H9 (cell line): ENCODE results near the gene COL23A1. TPM values are rescaled to one million over a fixed set of nuclear protein-coding genes. Genes with fewer than 3 reads are reported as not detected.

Experiments used
- DNase-seq: peaks from one replicate; pipeline ENCODE4 v3.0.0-alpha.2; 2017
- H2AFZ ChIP-seq: one replicate; pipeline ENCODE4 v1.6.1; 2013; ENCODE audit warnings: mild to moderate bottlenecking, low read length, control low read depth, moderate library complexity
- H2AK5ac ChIP-seq: 2 replicates; pipeline ENCODE4 v1.6.1; 2013; ENCODE audit warnings: low read length, control low read depth, mixed read lengths; ENCODE audit not compliant: insufficient read length
- H2BK120ac ChIP-seq: one replicate; pipeline ENCODE4 v1.6.1; 2013; ENCODE audit warnings: low read depth, mild to moderate bottlenecking, low read length, control low read depth, inconsistent platforms; ENCODE audit not compliant: poor library complexity, severe bottlenecking
- H2BK12ac ChIP-seq: 2 replicates; pipeline ENCODE4 v1.6.1; 2013; ENCODE audit warnings: low read length, control low read depth, mixed read lengths, low read depth; ENCODE audit not compliant: insufficient read length
- H2BK15ac ChIP-seq: 2 replicates; pipeline ENCODE4 v1.6.1; 2013; ENCODE audit warnings: low read depth, low read length, control low read depth
- H2BK20ac ChIP-seq: one replicate; pipeline ENCODE4 v1.6.1; 2013; ENCODE audit warnings: low read depth, mild to moderate bottlenecking, low read length, control low read depth, inconsistent platforms; ENCODE audit not compliant: poor library complexity, severe bottlenecking
- H2BK5ac ChIP-seq: 2 replicates; pipeline ENCODE4 v1.6.1; 2013; ENCODE audit warnings: low read length, control low read depth, mixed read lengths; ENCODE audit not compliant: insufficient read length
- H3K14ac ChIP-seq: 2 replicates; pipeline ENCODE4 v1.6.1; 2013; ENCODE audit warnings: low read length, control low read depth; ENCODE audit not compliant: insufficient read depth
- H3K18ac ChIP-seq: 2 replicates; pipeline ENCODE4 v1.6.1; 2013; ENCODE audit warnings: low read depth, mild to moderate bottlenecking, mixed read lengths, low read length, control low read depth; ENCODE audit not compliant: insufficient read length
- H3K23ac ChIP-seq: 2 replicates; pipeline ENCODE4 v1.6.1; 2013; ENCODE audit warnings: low read length, control low read depth, mixed read lengths, low read depth; ENCODE audit not compliant: insufficient read length
- H3K23me2 ChIP-seq: 2 replicates; pipeline ENCODE4 v1.6.1; 2013; ENCODE audit warnings: low read depth, mild to moderate bottlenecking, mixed read lengths, low read length, control low read depth; ENCODE audit not compliant: insufficient read length, poor library complexity, severe bottlenecking
- H3K27ac ChIP-seq: 2 replicates; pipeline ENCODE4 v1.5.1; 2013; ENCODE audit warnings: low read length, control low read depth, mixed read lengths, low read depth; ENCODE audit not compliant: insufficient read length
- H3K27me3 ChIP-seq: 2 replicates; pipeline ENCODE4 v1.6.1; 2013; ENCODE audit warnings: low read length, control low read depth, inconsistent platforms; ENCODE audit not compliant: insufficient read depth
- H3K4ac ChIP-seq: 2 replicates; pipeline ENCODE4 v1.6.1; 2013; ENCODE audit warnings: low read depth, mild to moderate bottlenecking, control low read depth, inconsistent platforms, low read length, moderate library complexity
- H3K4me1 ChIP-seq: 2 replicates; pipeline ENCODE4 v1.6.1; 2013; ENCODE audit warnings: low read length, control low read depth, inconsistent platforms; ENCODE audit not compliant: insufficient read depth
- H3K4me2 ChIP-seq: 2 replicates; pipeline ENCODE4 v1.6.1; 2013; ENCODE audit warnings: low read length, control low read depth, mixed read lengths; ENCODE audit not compliant: insufficient read length, insufficient read depth
- H3K56ac ChIP-seq: 2 replicates; pipeline ENCODE4 v1.6.1; 2013; ENCODE audit warnings: low read depth, mild to moderate bottlenecking, mixed read lengths, low read length, control low read depth; ENCODE audit not compliant: insufficient read length
- H3K79me1 ChIP-seq: 2 replicates; pipeline ENCODE4 v1.6.1; 2013; ENCODE audit warnings: low read depth, mild to moderate bottlenecking, moderate library complexity, low read length, control low read depth, inconsistent platforms; ENCODE audit not compliant: insufficient read depth, poor library complexity, severe bottlenecking
- H3K79me2 ChIP-seq: 2 replicates; pipeline ENCODE4 v1.6.1; 2013; ENCODE audit warnings: low read length, control low read depth, inconsistent platforms; ENCODE audit not compliant: insufficient read depth
- H3K9ac ChIP-seq: 2 replicates; pipeline ENCODE4 v1.6.1; 2013; ENCODE audit warnings: low read length, control low read depth, mixed read lengths; ENCODE audit not compliant: insufficient read length; ENCODE audit errors: extremely low read depth
- H3K9me3 ChIP-seq: one replicate; pipeline ENCODE4 v1.6.1; 2013; ENCODE audit warnings: low read depth, low read length, inconsistent platforms; ENCODE audit not compliant: control insufficient read depth
- H3T11ph ChIP-seq: one replicate; pipeline ENCODE4 v1.6.1; 2013; ENCODE audit warnings: mild to moderate bottlenecking, low read length, control low read depth, inconsistent platforms
- H4K20me1 ChIP-seq: one replicate; pipeline ENCODE4 v1.6.1; 2013; ENCODE audit not compliant: control insufficient read depth, insufficient read length, insufficient read depth
- H4K5ac ChIP-seq: 2 replicates; pipeline ENCODE4 v1.6.1; 2013; ENCODE audit warnings: low read depth, mild to moderate bottlenecking, mixed read lengths, low read length, control low read depth; ENCODE audit not compliant: insufficient read length
- H4K8ac ChIP-seq: replicated peaks from 2 replicates; pipeline ENCODE4 v1.6.1; 2013; ENCODE audit warnings: low read length, control low read depth, mixed read lengths, low read depth; ENCODE audit not compliant: insufficient read length
- H4K91ac ChIP-seq: 2 replicates; pipeline ENCODE4 v1.6.1; 2013; ENCODE audit warnings: low read depth, mild to moderate bottlenecking, moderate library complexity, mixed read lengths, low read length, control low read depth; ENCODE audit not compliant: insufficient read length
- H3K27ac Mint-ChIP-seq, 3 experiments: 2 replicates in 2 of 3; 3 replicates in 1 of 3; pipeline ENCODE4 v1.8.0; 2020 to 2021; ENCODE audit warnings: mixed read lengths in 3 of 3, mild to moderate bottlenecking in 1 of 3, moderate library complexity in 1 of 3
- H3K27me3 Mint-ChIP-seq: 2 replicates; pipeline ENCODE4 v1.8.0; 2021; ENCODE audit warnings: low read depth, mild to moderate bottlenecking, moderate library complexity, mixed read lengths
- H3K36me3 Mint-ChIP-seq, 3 experiments: 2 replicates in 2 of 3; 3 replicates in 1 of 3; pipeline ENCODE4 v1.8.0; 2020 to 2021; ENCODE audit warnings: low read depth in 3 of 3, mixed read lengths in 3 of 3; ENCODE audit not compliant: insufficient read depth in 1 of 3
- H3K4me1 Mint-ChIP-seq, 2 experiments: 2 replicates each; pipeline ENCODE4 v1.8.0; 2020; ENCODE audit warnings: mixed read lengths in 2 of 2
- H3K4me3 Mint-ChIP-seq, 2 experiments: 2 replicates in 1 of 2; 3 replicates in 1 of 2; pipeline ENCODE4 v1.8.0; 2020 to 2021; ENCODE audit warnings: mild to moderate bottlenecking in 2 of 2, mixed read lengths in 2 of 2, moderate library complexity in 1 of 2
- H3K9me3 Mint-ChIP-seq, 2 experiments: 2 replicates in 1 of 2; 3 replicates in 1 of 2; pipeline ENCODE4 v1.8.0; 2020; ENCODE audit warnings: mild to moderate bottlenecking in 2 of 2, mixed read lengths in 2 of 2, moderate library complexity in 1 of 2
- WGBS: extraction: QIAGEN DNeasy Blood & Tissue Kit; methylation state at CpG from one replicate; pipeline ENCODE4 v1.1.7; 2013; ENCODE audit warnings: missing lambda C conversion rate, low lambda C conversion rate, mixed read lengths; ENCODE audit not compliant: insufficient read length; ENCODE audit errors: extremely low coverage; 5-methylcytosine and 5-hydroxymethylcytosine counted together
- total RNA-seq: library from RNA; stranded (reverse); gene quantifications from 2 replicates; pipeline ENCODE4 v1.2.1, GENCODE V29; 2021
- TF ChIP-seq, protein P1 (sequence below): fragments of 200-600 bp; sonication (generic); conservative IDR thresholded peaks from 3 replicates; pipeline ENCODE4 v1.8.0; 2021; ENCODE audit warnings: antibody characterized with exemption, mild to moderate bottlenecking

The COL23A1 gene
- total RNA-seq, 1 experiment from 2014 or later: 2.6 TPM

DNA sequence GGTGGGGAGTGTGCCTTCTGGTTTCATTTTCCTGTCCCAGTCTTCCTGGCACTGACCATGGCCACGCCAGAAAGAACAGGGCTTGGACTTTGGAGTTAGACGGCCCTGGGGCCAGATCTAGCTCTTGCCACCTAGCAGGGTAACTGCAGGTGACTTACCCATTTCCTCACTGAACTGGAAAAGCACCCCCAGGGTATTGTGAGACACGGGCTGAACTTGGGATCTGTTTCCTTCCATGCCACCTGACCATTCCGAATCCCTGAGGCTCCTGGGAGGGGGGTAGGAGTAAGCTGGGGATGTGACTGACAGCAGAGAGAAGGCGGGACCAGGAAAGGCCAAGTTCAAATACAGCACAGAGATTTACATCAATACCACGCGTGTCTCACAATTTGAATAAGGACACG lies 376.4 kb downstream of the COL23A1 start:
- Histone ChIP-seq H4K91ac (no peak overlapping the region), H2BK120ac (no peak overlapping the region), H3K27ac (no peak overlapping the region), H3K4me2 (no peak overlapping the region), H4K20me1 (no peaks in the 10 kb centered on the region), H4K8ac (no peak overlapping the region), H3K27me3 (no peaks in the 10 kb centered on the region), H3K79me1 (no peaks in the 10 kb centered on the region), H3K4me1 (no peaks in the 10 kb centered on the region), H2BK20ac (no peak overlapping the region), H2AK5ac (no peak overlapping the region), H3K18ac (no peak overlapping the region), H3K4ac (no peak overlapping the region), H2BK15ac (no peak overlapping the region), H2BK5ac (no peak overlapping the region), H3K56ac (no peak overlapping the region), H2AFZ (no peak overlapping the region), H4K5ac (no peak overlapping the region), H3K9ac (no peak overlapping the region), H3T11ph (no peak overlapping the region), H3K79me2 (no peaks in the 10 kb centered on the region; the same call in 1 of the 2 replicates), H3K23ac (no peak overlapping the region), H2BK12ac (no peak overlapping the region), H3K9me3 (no peaks in the 10 kb centered on the region), H3K14ac (no peak overlapping the region), H3K23me2 (no peaks in the 10 kb centered on the region)
- Mint-ChIP-seq H3K27me3 (peaks cover 9% of the 10 kb centered on the region; the same call in 1 of the 2 replicates), H3K36me3 (peaks cover 43 to 95% (median 89%) of the 10 kb centered on the region in 3 experiments; a peak in 6 of 7 replicates), H3K9me3 (no peaks in the 10 kb centered on the region), H3K4me3 (no peak overlapping the region), H3K27ac (no peak overlapping the region), H3K4me1 (peaks cover 16 to 20% of the 10 kb centered on the region in 2 experiments)
- TF ChIP-seq, protein P1, sequence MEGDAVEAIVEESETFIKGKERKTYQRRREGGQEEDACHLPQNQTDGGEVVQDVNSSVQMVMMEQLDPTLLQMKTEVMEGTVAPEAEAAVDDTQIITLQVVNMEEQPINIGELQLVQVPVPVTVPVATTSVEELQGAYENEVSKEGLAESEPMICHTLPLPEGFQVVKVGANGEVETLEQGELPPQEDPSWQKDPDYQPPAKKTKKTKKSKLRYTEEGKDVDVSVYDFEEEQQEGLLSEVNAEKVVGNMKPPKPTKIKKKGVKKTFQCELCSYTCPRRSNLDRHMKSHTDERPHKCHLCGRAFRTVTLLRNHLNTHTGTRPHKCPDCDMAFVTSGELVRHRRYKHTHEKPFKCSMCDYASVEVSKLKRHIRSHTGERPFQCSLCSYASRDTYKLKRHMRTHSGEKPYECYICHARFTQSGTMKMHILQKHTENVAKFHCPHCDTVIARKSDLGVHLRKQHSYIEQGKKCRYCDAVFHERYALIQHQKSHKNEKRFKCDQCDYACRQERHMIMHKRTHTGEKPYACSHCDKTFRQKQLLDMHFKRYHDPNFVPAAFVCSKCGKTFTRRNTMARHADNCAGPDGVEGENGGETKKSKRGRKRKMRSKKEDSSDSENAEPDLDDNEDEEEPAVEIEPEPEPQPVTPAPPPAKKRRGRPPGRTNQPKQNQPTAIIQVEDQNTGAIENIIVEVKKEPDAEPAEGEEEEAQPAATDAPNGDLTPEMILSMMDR: no peak
- DNase-seq: no peak
- WGBS: no CpG with 5 or more reads among the region's 8 CpGs
